GM21717 (cell line): Measurements from ENCODE around the gene POPDC2.
"Not testable (repeated sequence)": the region's sequence is repeated elsewhere in the genome, so short reads cannot be mapped to it uniquely, and the experiment has no call there.

Experiments
- ATAC-seq: cut with Tn5 transposase; IDR thresholded peaks from one replicate; pipeline ENCODE4 v1.9.1; 2021; ENCODE audit warnings: mild to moderate bottlenecking, moderate library complexity; ENCODE audit not compliant: unreplicated experiment

POPDC2 gene

GRCh38 chr3:119660474-119661440 is at the start of gene POPDC2:
TSS of gene POPDC2 (minus strand) at chr3:119660589. CDS start at chr3:119660423, 166 bp downstream.
- no peak for ATAC-seq

GRCh38 chr3:119703820-119704531 is 43.6 kb upstream of the POPDC2 start:
- no peak for ATAC-seq

GRCh38 chr3:119702530-119703527 is 42.4 kb upstream of the POPDC2 start, which contains the start of gene CFAP91:
TSS of gene CFAP91 (plus strand) at chr3:119703022. CDS start at chr3:119703099, 77 bp downstream.
- ATAC-seq: peak; percentile 94

GRCh38 chr3:119700920-119701734 is 40.7 kb upstream of the POPDC2 start:
- ATAC-seq: no peak

GRCh38 chr3:119700269-119700919 is 40.0 kb upstream of the POPDC2 start:
- no peak for ATAC-seq

- ATAC-seq: no peak
These were observed 37.0 kb upstream of the POPDC2 start for GRCh38 chr3:119697394-119697793.

- ATAC-seq: no peak
These were observed 35.1 kb upstream of the POPDC2 start for GRCh38 chr3:119695480-119695879.

GRCh38 chr3:119690043-119690656 is 29.8 kb upstream of the POPDC2 start:
- ATAC-seq: no peak

GRCh38 chr3:119683421-119683820 is 23.0 kb upstream of the POPDC2 start:
- ATAC-seq: no peak

GRCh38 chr3:119681279-119681678 is 20.9 kb upstream of the POPDC2 start:
- peak; percentile 38 for ATAC-seq

GRCh38 chr3:119679874-119680273 is 19.5 kb upstream of the POPDC2 start:
- no peak for ATAC-seq

GRCh38 chr3:119678209-119678608 is 17.8 kb upstream of the POPDC2 start:
- not testable (repeated sequence) for ATAC-seq

GRCh38 chr3:119677641-119677934 is 17.2 kb upstream of the POPDC2 start:
- peak; percentile 0 for ATAC-seq

- peak; percentile 84 for ATAC-seq
These were observed 16.6 kb upstream of the POPDC2 start, which contains the start of gene COX17 for GRCh38 chr3:119676771-119677640. TSS of gene COX17 (minus strand) at chr3:119677406. CDS start at chr3:119677310, 96 bp downstream.

GRCh38 chr3:119676020-119676419 is 15.6 kb upstream of the POPDC2 start:
- no peak for ATAC-seq

GRCh38 chr3:119675188-119675874 is 14.9 kb upstream of the POPDC2 start:
- no peak for ATAC-seq

- ATAC-seq: no peak
These were observed 13.5 kb upstream of the POPDC2 start for GRCh38 chr3:119673875-119674274.
